Gastrocnemius medialis (tissue), 4 donors: ENCODE measurements around the gene CSTF1. TPM values are rescaled to one million over a fixed set of nuclear protein-coding genes. Genes with fewer than 3 reads are reported as not detected.
"Not testable (repeated sequence)": the region's sequence is repeated elsewhere in the genome, so short reads cannot be mapped to it uniquely, and the experiment has no call there.

Source experiments
- ATAC-seq, 2 donors: fragments of 150-250 bp; one replicate each; pipeline ENCODE4 v1.9.1; 2016
- DNase-seq, 2 donors: peaks; one replicate each; pipeline ENCODE4 v3.0.0-alpha.2; 2019
- H3K27ac ChIP-seq, 4 donors: fragments of 200-600 bp; sonication (generic); 1 replicate in 1 of 4; 2 replicates in 3 of 4; pipeline ENCODE4 v1.5.1; 2016 to 2018; ENCODE audit warnings: mild to moderate bottlenecking in 2 of 4, moderate library complexity in 1 of 4
- H3K27me3 ChIP-seq, 3 donors: fragments of 200-600 bp; sonication (generic) in 2 of 3; 1 replicate in 1 of 3; 2 replicates in 2 of 3; pipeline versions ENCODE4 v1.5.1 to v1.6.0; 2016 to 2019; ENCODE audit warnings: mild to moderate bottlenecking in 1 of 3, moderate library complexity in 1 of 3
- H3K36me3 ChIP-seq, 2 donors: fragments of 200-600 bp; sonication (generic) in 1 of 2; one replicate each; pipeline ENCODE4 v1.5.1; 2017 to 2018
- H3K4me1 ChIP-seq, 2 donors: fragments of 200-600 bp; sonication (generic) in 1 of 2; one replicate each; pipeline ENCODE4 v1.5.1; 2016 to 2017; ENCODE audit warnings: mild to moderate bottlenecking in 2 of 2
- H3K4me3 ChIP-seq, 4 donors: fragments of 200-600 bp; sonication (generic) in 3 of 4; 1 replicate in 1 of 4; 2 replicates in 3 of 4; pipeline ENCODE4 v1.5.1; 2016 to 2019; ENCODE audit warnings: mild to moderate bottlenecking in 2 of 4
- H3K9me3 ChIP-seq, 3 donors: fragments of 200-600 bp; sonication (generic) in 2 of 3; 1 replicate in 1 of 3; 2 replicates in 2 of 3; pipeline ENCODE4 v1.5.1; 2016 to 2019
- POLR2A ChIP-seq, 2 donors: fragments of 450-650 bp; IDR thresholded peaks; one replicate each; pipeline ENCODE4 v1.6.1; 2017; ENCODE audit warnings: antibody characterized with exemption in 2 of 2, mild to moderate bottlenecking in 2 of 2, moderate library complexity in 2 of 2
- in situ Hi-C, 4 donors: fragments of 200-750 bp; cut with MboI; loops; one replicate each; pipeline versions ENCODE4 v1.15.0 to v1.8.0; 2017; ENCODE audit warnings: low sequenced_read_pairs in 4 of 4
- intact Hi-C: fragments of 100-400 bp; cut with DNase I; formaldehyde crosslinking; loops from one replicate; pipeline ENCODE4 v1.15.1; 2023; ENCODE audit warnings: low total_unique reads
- total RNA-seq, 4 donors: library from RNA; depleted of rRNA; stranded (reverse); fragments of >200 nt; gene quantifications; one replicate each; pipeline versions ENCODE4 v1.1.0 to v1.2.3, GENCODE V29; 2016
- TF ChIP-seq, protein P1 (sequence below), 5 experiments: fragments of 450-650 bp in 3 of 5; fragments of 200-600 bp in 2 of 5; sonication (generic) in 2 of 5; IDR thresholded peaks in 4 of 5; conservative IDR thresholded peaks in 1 of 5; 1 replicate in 4 of 5; 2 replicates in 1 of 5; pipeline ENCODE4 v1.5.1; 2016 to 2019; ENCODE audit warnings: antibody characterized with exemption in 5 of 5, mild to moderate bottlenecking in 3 of 5, moderate library complexity in 3 of 5

Gene CSTF1
- total RNA-seq, 4 donors from 2014 or later = 14.2 to 23.2 (median 18.9) TPM

DNA sequence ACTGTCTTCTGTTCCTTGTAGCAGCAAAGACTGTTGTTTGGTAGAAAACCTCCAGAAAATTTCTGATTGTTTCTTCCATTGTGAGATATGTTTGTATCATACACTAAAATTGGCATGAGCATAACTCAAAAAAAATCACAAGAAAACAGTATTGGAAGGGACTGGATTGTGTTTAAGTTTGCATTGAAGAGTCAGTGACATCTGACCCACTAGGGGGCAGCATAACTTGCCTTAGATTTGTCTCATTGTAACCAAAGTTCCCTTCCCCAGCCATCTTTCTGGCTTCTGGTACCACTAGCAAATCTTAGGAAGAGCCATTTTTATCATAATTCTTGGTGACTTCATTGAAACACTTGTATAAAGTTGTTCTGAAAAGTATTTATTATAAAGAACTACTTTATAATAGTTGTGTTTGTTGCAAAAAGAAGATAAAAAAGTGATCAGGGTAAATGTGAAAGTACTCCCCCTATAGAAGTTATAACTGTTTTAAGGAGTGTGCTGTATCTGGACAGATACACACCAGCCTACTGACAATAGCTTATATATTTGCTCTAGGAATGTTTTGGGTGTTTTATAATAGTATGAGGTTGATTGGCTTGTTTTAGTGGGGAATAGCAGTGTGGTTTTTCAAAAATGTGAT lies 7.7 kb downstream of the CSTF1 start:
- in situ Hi-C loops = no loop called here
- Histone ChIP-seq H3K4me1 (peaks cover 0 to 2% of the 10 kb centered on the region in 2 donors), H3K9me3 (no peaks in the 10 kb centered on the region), H3K4me3 (no peak overlapping the region), H3K27ac (no peak overlapping the region), H3K27me3 (no peaks in the 10 kb centered on the region), H3K36me3 (peaks cover 17 to 80% of the 10 kb centered on the region in 2 donors)
- DNase-seq (no peak), ATAC-seq (no peak)
- TF ChIP-seq, protein P1, sequence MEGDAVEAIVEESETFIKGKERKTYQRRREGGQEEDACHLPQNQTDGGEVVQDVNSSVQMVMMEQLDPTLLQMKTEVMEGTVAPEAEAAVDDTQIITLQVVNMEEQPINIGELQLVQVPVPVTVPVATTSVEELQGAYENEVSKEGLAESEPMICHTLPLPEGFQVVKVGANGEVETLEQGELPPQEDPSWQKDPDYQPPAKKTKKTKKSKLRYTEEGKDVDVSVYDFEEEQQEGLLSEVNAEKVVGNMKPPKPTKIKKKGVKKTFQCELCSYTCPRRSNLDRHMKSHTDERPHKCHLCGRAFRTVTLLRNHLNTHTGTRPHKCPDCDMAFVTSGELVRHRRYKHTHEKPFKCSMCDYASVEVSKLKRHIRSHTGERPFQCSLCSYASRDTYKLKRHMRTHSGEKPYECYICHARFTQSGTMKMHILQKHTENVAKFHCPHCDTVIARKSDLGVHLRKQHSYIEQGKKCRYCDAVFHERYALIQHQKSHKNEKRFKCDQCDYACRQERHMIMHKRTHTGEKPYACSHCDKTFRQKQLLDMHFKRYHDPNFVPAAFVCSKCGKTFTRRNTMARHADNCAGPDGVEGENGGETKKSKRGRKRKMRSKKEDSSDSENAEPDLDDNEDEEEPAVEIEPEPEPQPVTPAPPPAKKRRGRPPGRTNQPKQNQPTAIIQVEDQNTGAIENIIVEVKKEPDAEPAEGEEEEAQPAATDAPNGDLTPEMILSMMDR (IDR thresholded peaks at IDR 0.05 in 4 of 5, conservative IDR thresholded peaks at IDR 0.05 in 1 of 5) = peak in 4 of 5 experiments; percentile 27 to 69 (median 48)
- no peak for TF ChIP-seq POLR2A (IDR thresholded peaks at IDR 0.05)
- intact Hi-C loops = no loop called here

DNA sequence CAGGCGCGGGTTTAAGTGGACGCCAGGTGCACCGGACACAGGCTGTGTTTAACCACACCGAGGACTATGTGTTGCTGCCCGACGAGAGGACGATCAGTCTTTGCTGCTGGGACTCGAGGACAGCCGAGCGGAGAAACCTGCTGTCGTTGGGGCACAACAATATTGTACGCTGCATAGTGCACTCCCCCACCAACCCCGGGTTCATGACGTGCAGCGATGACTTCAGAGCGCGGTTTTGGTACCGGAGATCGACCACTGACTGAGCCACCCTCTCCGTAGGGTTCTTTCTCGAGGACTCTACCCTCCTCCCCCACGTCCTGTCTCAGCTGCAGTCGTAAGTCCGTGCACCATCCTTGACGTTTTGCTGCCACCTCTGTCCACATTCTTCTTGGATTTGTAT lies 11.0 kb downstream of the CSTF1 start:
- H3K36me3 ChIP-seq = peaks cover 9 to 78% of the 10 kb centered on the region in 2 donors
- H3K4me1 ChIP-seq = no peaks in the 10 kb centered on the region
- in situ Hi-C loops = no loop called here
- H3K4me3 ChIP-seq = no peak overlapping the region
- TF ChIP-seq, protein P1 (IDR thresholded peaks at IDR 0.05 in 4 of 5, conservative IDR thresholded peaks at IDR 0.05 in 1 of 5) = no peak
- TF ChIP-seq POLR2A (IDR thresholded peaks at IDR 0.05) = no peak
- H3K27me3 ChIP-seq = no peaks in the 10 kb centered on the region
- no peak for DNase-seq
- no peak overlapping the region for H3K27ac ChIP-seq
- ATAC-seq = no peak
- intact Hi-C loops = no loop called here
- no peaks in the 10 kb centered on the region for H3K9me3 ChIP-seq

DNA sequence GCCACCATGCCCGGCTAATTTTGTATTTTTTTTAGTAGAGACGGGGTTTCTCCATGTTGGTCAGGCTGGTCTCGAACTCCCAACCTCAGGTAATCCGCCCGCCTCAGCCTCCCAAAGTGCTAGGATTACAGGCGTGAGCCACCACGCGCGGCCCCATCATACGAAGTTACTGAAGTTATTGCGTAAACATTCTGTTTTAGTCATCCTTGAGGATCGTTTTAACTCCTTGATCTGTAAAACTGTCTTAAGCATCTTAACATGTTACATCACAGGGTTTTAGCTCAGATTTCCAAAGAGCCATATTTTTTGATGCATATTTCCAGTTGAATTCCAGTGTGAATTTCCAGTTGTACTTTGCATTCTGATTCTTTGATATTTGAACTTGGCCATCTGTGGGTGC lies 12.9 kb downstream of the CSTF1 start:
- H3K27ac ChIP-seq, H3K4me3 ChIP-seq, intact Hi-C loops, ATAC-seq, H3K9me3 ChIP-seq, in situ Hi-C loops, H3K4me1 ChIP-seq, H3K27me3 ChIP-seq, DNase-seq: not testable (repeated sequence)
- H3K36me3 ChIP-seq = peaks cover 3 to 70% of the 10 kb centered on the region in 2 donors

DNA sequence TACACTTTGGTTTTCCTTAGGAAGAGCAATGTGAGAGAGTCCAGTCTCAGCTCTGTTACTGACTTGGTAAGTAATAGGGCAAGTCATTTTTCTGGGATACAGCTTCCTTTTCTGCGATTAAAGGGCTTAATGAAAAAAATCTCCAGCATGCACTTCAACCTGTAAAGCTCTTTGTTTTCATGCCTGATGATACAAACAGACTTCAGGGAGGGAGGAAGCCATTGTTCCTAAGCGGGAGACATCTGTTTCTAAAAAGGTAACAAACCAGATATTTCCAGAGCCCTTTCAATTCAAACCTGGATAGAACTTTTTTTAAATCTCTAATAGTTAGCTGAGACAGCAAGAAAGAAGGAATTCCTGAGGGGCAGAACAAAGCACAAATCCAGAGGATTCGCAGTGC lies 14.5 kb downstream of the CSTF1 start:
- H3K9me3 ChIP-seq = no peaks in the 10 kb centered on the region
- no peaks in the 10 kb centered on the region for H3K27me3 ChIP-seq
- H3K4me1 ChIP-seq = no peaks in the 10 kb centered on the region
- intact Hi-C loops = no loop called here
- ATAC-seq (no peak), DNase-seq (no peak)
- TF ChIP-seq POLR2A (IDR thresholded peaks at IDR 0.05) = no peak
- TF ChIP-seq, protein P1 (IDR thresholded peaks at IDR 0.05 in 4 of 5, conservative IDR thresholded peaks at IDR 0.05 in 1 of 5) = no peak
- H3K27ac ChIP-seq = peak overlapping the region in 2 of 4 donors; percentile 15 to 22
- in situ Hi-C loops = no loop called here
- peaks cover 3 to 64% of the 10 kb centered on the region in 2 donors for H3K36me3 ChIP-seq
- no peak overlapping the region for H3K4me3 ChIP-seq

DNA sequence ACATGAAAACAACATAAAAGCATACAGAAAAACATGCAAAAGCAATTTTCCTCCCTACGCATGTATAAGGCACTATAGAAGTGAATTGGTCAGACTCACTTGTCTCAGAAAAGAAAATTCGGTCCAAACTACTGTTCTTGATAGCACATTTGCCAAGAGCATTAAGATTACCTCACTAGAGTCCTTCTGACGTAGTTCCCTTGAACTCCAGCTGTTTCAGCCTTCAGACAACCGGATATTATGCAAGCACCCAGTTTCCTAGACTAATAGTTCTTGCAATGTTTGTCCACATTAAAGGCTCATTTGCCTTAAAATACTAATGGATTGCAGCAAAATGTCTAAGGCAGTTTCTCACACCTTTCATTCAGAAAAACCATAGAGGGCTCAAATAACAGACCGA lies 17.1 kb downstream of the CSTF1 start:
- no peak overlapping the region for H3K27ac ChIP-seq
- TF ChIP-seq, protein P1 (IDR thresholded peaks at IDR 0.05 in 4 of 5, conservative IDR thresholded peaks at IDR 0.05 in 1 of 5) = no peak
- TF ChIP-seq POLR2A (IDR thresholded peaks at IDR 0.05) = no peak
- no peaks in the 10 kb centered on the region for H3K27me3 ChIP-seq
- H3K9me3 ChIP-seq = no peaks in the 10 kb centered on the region
- intact Hi-C loops (no loop called here), in situ Hi-C loops (no loop called here)
- H3K36me3 ChIP-seq = peaks cover 3 to 42% of the 10 kb centered on the region in 2 donors
- no peak overlapping the region for H3K4me3 ChIP-seq
- DNase-seq = no peak
- no peaks in the 10 kb centered on the region for H3K4me1 ChIP-seq
- no peak for ATAC-seq
